Mesodermal cell (in vitro differentiated cells): ENCODE results near the gene PCP4L1.

Experiments used
- H3K27ac ChIP-seq: 2 replicates; pipeline ENCODE4 v1.7.0; 2013; ENCODE audit warnings: mild to moderate bottlenecking, low read depth, low read length, moderate library complexity; ENCODE audit not compliant: severe bottlenecking
- H3K36me3 ChIP-seq: 2 replicates; pipeline ENCODE4 v1.7.1; 2013; ENCODE audit warnings: mild to moderate bottlenecking, low read length, moderate library complexity; ENCODE audit not compliant: control insufficient read depth, insufficient read depth
- H3K4me1 ChIP-seq: one replicate; pipeline ENCODE4 v1.7.1; 2013; ENCODE audit warnings: mild to moderate bottlenecking, low read length; ENCODE audit not compliant: insufficient read depth, control insufficient read depth, poor library complexity, severe bottlenecking
- H3K4me3 ChIP-seq: 2 replicates; pipeline ENCODE4 v1.7.0; 2013; ENCODE audit warnings: low read length, control low read depth, mild to moderate bottlenecking; ENCODE audit not compliant: insufficient read depth, poor library complexity, severe bottlenecking; ENCODE audit errors: extremely low read depth
- H3K9me3 ChIP-seq: 2 replicates; pipeline ENCODE4 v1.7.1; 2013; ENCODE audit warnings: mild to moderate bottlenecking, low read length, moderate library complexity; ENCODE audit not compliant: control insufficient read depth
- WGBS, 2 experiments: methylation state at CpG; one replicate each; pipeline ENCODE4 v1.1.5; 2013; ENCODE audit warnings: missing lambda C conversion rate in 2 of 2; ENCODE audit not compliant: insufficient coverage in 2 of 2; 5-methylcytosine and 5-hydroxymethylcytosine counted together

The PCP4L1 gene

GRCh38 chr1:161273402-161273801 is 14.9 kb downstream of the PCP4L1 start:
- Histone ChIP-seq H3K9me3 (no peaks in the 10 kb centered on the region), H3K36me3 (no peaks in the 10 kb centered on the region), H3K27ac (no peak overlapping the region), H3K4me1 (no peaks in the 10 kb centered on the region), H3K4me3 (no peak overlapping the region)
- WGBS, 2 experiments: 67 to 77% methylated on average over 2 to 3 of the region's 3 CpGs

GRCh38 chr1:161274874-161275273 is 16.3 kb downstream of the PCP4L1 start:
- Histone ChIP-seq H3K4me3 (no peak overlapping the region), H3K27ac (peak overlapping the region; percentile 19), H3K9me3 (no peaks in the 10 kb centered on the region), H3K4me1 (no peaks in the 10 kb centered on the region), H3K36me3 (no peaks in the 10 kb centered on the region)
- WGBS, 2 experiments: 80% methylated on average over 3 of the region's 3 CpGs; no CpG with 5 or more reads in 1 of the 2 experiments

GRCh38 chr1:161282991-161283390 is 24.4 kb downstream of the PCP4L1 start:
- Histone ChIP-seq H3K27ac (no peak overlapping the region), H3K4me3 (no peak overlapping the region), H3K9me3 (no peaks in the 10 kb centered on the region), H3K4me1 (no peaks in the 10 kb centered on the region), H3K36me3 (no peaks in the 10 kb centered on the region)
- no CpG with 5 or more reads among the region's 1 CpG for WGBS, 2 experiments

GRCh38 chr1:161285113-161285512 is 26.6 kb downstream of the PCP4L1 start:
- no peaks in the 10 kb centered on the region for H3K9me3 ChIP-seq
- no peaks in the 10 kb centered on the region for H3K36me3 ChIP-seq
- no peaks in the 10 kb centered on the region for H3K4me1 ChIP-seq
- no peak overlapping the region for H3K27ac ChIP-seq
- WGBS, 2 experiments: 75% methylated on average over 1 to 2 of the region's 2 CpGs
- no peak overlapping the region for H3K4me3 ChIP-seq

GRCh38 chr1:161285521-161285920 is 27.0 kb downstream of the PCP4L1 start:
- Histone ChIP-seq H3K9me3 (no peaks in the 10 kb centered on the region), H3K36me3 (no peaks in the 10 kb centered on the region), H3K27ac (no peak overlapping the region), H3K4me1 (no peaks in the 10 kb centered on the region), H3K4me3 (no peak overlapping the region)
- 68 to 83% methylated on average over 2 to 4 of the region's 5 CpGs for WGBS, 2 experiments

GRCh38 chr1:161287482-161288054 is 29.0 kb downstream of the PCP4L1 start:
- no peaks in the 10 kb centered on the region for H3K4me1 ChIP-seq
- H3K36me3 ChIP-seq: no peaks in the 10 kb centered on the region
- WGBS, 2 experiments: 80% methylated on average over 1 of the region's 3 CpGs; no CpG with 5 or more reads in 1 of the 2 experiments
- no peaks in the 10 kb centered on the region for H3K9me3 ChIP-seq
- H3K4me3 ChIP-seq: no peak overlapping the region
- no peak overlapping the region for H3K27ac ChIP-seq

- 75 to 89% methylated on average over 1 of the region's 1 CpG for WGBS, 2 experiments
- H3K4me3 ChIP-seq: no peak overlapping the region
- no peaks in the 10 kb centered on the region for H3K36me3 ChIP-seq
- no peaks in the 10 kb centered on the region for H3K9me3 ChIP-seq
- H3K27ac ChIP-seq: no peak overlapping the region
- H3K4me1 ChIP-seq: no peaks in the 10 kb centered on the region
These were observed 32.2 kb downstream of the PCP4L1 start for GRCh38 chr1:161290779-161291178.

GRCh38 chr1:161297415-161297814 is 38.9 kb downstream of the PCP4L1 start:
- Histone ChIP-seq H3K9me3 (no peaks in the 10 kb centered on the region), H3K36me3 (no peaks in the 10 kb centered on the region), H3K4me3 (no peak overlapping the region), H3K4me1 (no peaks in the 10 kb centered on the region), H3K27ac (no peak overlapping the region)

GRCh38 chr1:161298116-161298515 is 39.6 kb downstream of the PCP4L1 start:
- H3K4me3 ChIP-seq: no peak overlapping the region
- H3K9me3 ChIP-seq: no peaks in the 10 kb centered on the region
- no peak overlapping the region for H3K27ac ChIP-seq
- no peaks in the 10 kb centered on the region for H3K36me3 ChIP-seq
- WGBS, 2 experiments: 96% methylated on average over 6 of the region's 6 CpGs
- no peaks in the 10 kb centered on the region for H3K4me1 ChIP-seq

- H3K9me3 ChIP-seq: no peaks in the 10 kb centered on the region
- no peaks in the 10 kb centered on the region for H3K4me1 ChIP-seq
- no peaks in the 10 kb centered on the region for H3K36me3 ChIP-seq
- 77 to 78% methylated on average over 6 to 9 of the region's 9 CpGs for WGBS, 2 experiments
- H3K4me3 ChIP-seq: no peak overlapping the region
- no peak overlapping the region for H3K27ac ChIP-seq
These were observed 40.8 kb downstream of the PCP4L1 start for GRCh38 chr1:161299347-161299746.

- H3K4me3 ChIP-seq: no peak overlapping the region
- H3K9me3 ChIP-seq: no peaks in the 10 kb centered on the region
- WGBS, 2 experiments: 84 to 100% methylated on average over 1 to 2 of the region's 4 CpGs
- peaks cover 6% of the 10 kb centered on the region for H3K4me1 ChIP-seq
- no peaks in the 10 kb centered on the region for H3K36me3 ChIP-seq
- H3K27ac ChIP-seq: no peak overlapping the region
These were observed 41.9 kb downstream of the PCP4L1 start for GRCh38 chr1:161300478-161300877.
